Head of caudate nucleus (tissue), 42 donors: Measurements from ENCODE around the gene EIF4G3.
"Not testable (repeated sequence)": the region's sequence is repeated elsewhere in the genome, so short reads cannot be mapped to it uniquely, and the experiment has no call there.

Experiments
- DNase-seq, 42 donors: peaks; one replicate each; pipeline versions ENCODE4 v3.0.0 to v3.0.0-alpha.2; 2020 to 2021; ENCODE audit warnings: mixed read lengths in 7 of 42
- intact Hi-C: fragments of 100-400 bp; cut with DNase I; formaldehyde crosslinking; loops from one replicate; pipeline ENCODE4 v1.15.0; 2022

EIF4G3 gene

GRCh38 chr1:20882837-20883236 is 293.9 kb downstream of the EIF4G3 start:
- intact Hi-C loops = no loop called here
- DNase-seq = no peak

- intact Hi-C loops = no loop called here
- DNase-seq = no peak
Observed at GRCh38 chr1:20878799-20879198, 297.9 kb downstream of the EIF4G3 start.

GRCh38 chr1:20875198-20875973 is 301.3 kb downstream of the EIF4G3 start:
- intact Hi-C loops = no loop called here
- DNase-seq = no peak

GRCh38 chr1:20873311-20873710 is 303.4 kb downstream of the EIF4G3 start:
- DNase-seq = no peak
- intact Hi-C loops = no loop called here

GRCh38 chr1:20871419-20871818 is 305.3 kb downstream of the EIF4G3 start:
- DNase-seq = no peak
- intact Hi-C loops = no loop called here

- intact Hi-C loops = no loop called here
- no peak for DNase-seq
Observed at GRCh38 chr1:20870718-20871117, 306.0 kb downstream of the EIF4G3 start.

GRCh38 chr1:20868263-20868662 is 308.4 kb downstream of the EIF4G3 start:
- intact Hi-C loops = no loop called here
- no peak for DNase-seq

- intact Hi-C loops = no loop called here
- no peak for DNase-seq
Observed at GRCh38 chr1:20867847-20868246, 308.9 kb downstream of the EIF4G3 start.

GRCh38 chr1:20867062-20867461 is 309.6 kb downstream of the EIF4G3 start:
- no peak for DNase-seq
- intact Hi-C loops = no loop called here

- intact Hi-C loops = no loop called here
Observed at GRCh38 chr1:20865001-20865400, 311.7 kb downstream of the EIF4G3 start.

GRCh38 chr1:20854529-20854928 is 322.2 kb downstream of the EIF4G3 start:
- no peak for DNase-seq
- intact Hi-C loops = no loop called here

More at GRCh38 chr1:20865001-20865400, 311.7 kb downstream of the EIF4G3 start:
- DNase-seq = no peak

GRCh38 chr1:20851791-20852190 is 324.9 kb downstream of the EIF4G3 start:
- intact Hi-C loops = not testable (repeated sequence)
- DNase-seq = peak in 6 of 42 donors; percentile 10 to 22 (median 18)

GRCh38 chr1:20850021-20850420 is 326.7 kb downstream of the EIF4G3 start:
- no peak for DNase-seq

GRCh38 chr1:20849100-20849499 is 327.6 kb downstream of the EIF4G3 start:
- DNase-seq = no peak
- intact Hi-C loops = no loop called here

More at GRCh38 chr1:20850021-20850420, 326.7 kb downstream of the EIF4G3 start:
- intact Hi-C loops = no loop called here

- intact Hi-C loops = no loop called here
- no peak for DNase-seq
Observed at GRCh38 chr1:20848162-20848561, 328.5 kb downstream of the EIF4G3 start.

GRCh38 chr1:20847611-20848080 is 329.1 kb downstream of the EIF4G3 start:
- intact Hi-C loops = no loop called here
- DNase-seq = no peak

- intact Hi-C loops = no loop called here
- no peak for DNase-seq
Observed at GRCh38 chr1:20846461-20847374, 330.0 kb downstream of the EIF4G3 start.

GRCh38 chr1:20840731-20841130 is 336.0 kb downstream of the EIF4G3 start:
- intact Hi-C loops = no loop called here
- no peak for DNase-seq

GRCh38 chr1:20837554-20838192 is 339.0 kb downstream of the EIF4G3 start:
- intact Hi-C loops = no loop called here
- no peak for DNase-seq

- intact Hi-C loops = no loop called here
Observed at GRCh38 chr1:20836230-20836629, 340.5 kb downstream of the EIF4G3 start.

More at GRCh38 chr1:20836230-20836629, 340.5 kb downstream of the EIF4G3 start:
- no peak for DNase-seq
